ENCODE measurements around the gene CFAP161.
"Not testable (repeated sequence)": the region's sequence is repeated elsewhere in the genome, so short reads cannot be mapped to it uniquely, and the experiment has no call there.

Gene CFAP161

GRCh38 chr15:81107889-81108288, 26.2 kb upstream of the CFAP161 start:
- DNase-seq (ENCODE audit: low read depth, low spot score) = no peak

- DNase-seq (ENCODE audit: low read depth, low spot score) = no peak
Observed at GRCh38 chr15:81108427-81108826, 25.6 kb upstream of the CFAP161 start.

GRCh38 chr15:81111018-81111417, 23.1 kb upstream of the CFAP161 start:
- DNase-seq (ENCODE audit: low read depth, low spot score) = no peak

GRCh38 chr15:81111510-81112470, 22.3 kb upstream of the CFAP161 start:
- DNase-seq (ENCODE audit: low read depth, low spot score) = no peak

GRCh38 chr15:81113204-81113657, 20.8 kb upstream of the CFAP161 start:
- DNase-seq (ENCODE audit: low read depth, low spot score) = no peak

GRCh38 chr15:81113861-81114291, 20.2 kb upstream of the CFAP161 start:
- no peak for DNase-seq (ENCODE audit: low read depth, low spot score)

GRCh38 chr15:81115054-81115939, 18.8 kb upstream of the CFAP161 start:
- DNase-seq (ENCODE audit: low read depth, low spot score) = no peak

GRCh38 chr15:81117136-81117535, 16.9 kb upstream of the CFAP161 start:
- no peak for DNase-seq (ENCODE audit: low read depth, low spot score)

- no peak for DNase-seq (ENCODE audit: low read depth, low spot score)
Observed at GRCh38 chr15:81117581-81117980, 16.5 kb upstream of the CFAP161 start.

- no peak for DNase-seq (ENCODE audit: low read depth, low spot score)
Observed at GRCh38 chr15:81118361-81118760, 15.7 kb upstream of the CFAP161 start.

GRCh38 chr15:81120069-81120468, 14.0 kb upstream of the CFAP161 start:
- no peak for DNase-seq (ENCODE audit: low read depth, low spot score)

- no peak for DNase-seq (ENCODE audit: low read depth, low spot score)
Observed at GRCh38 chr15:81126892-81127291, 7.2 kb upstream of the CFAP161 start.

- DNase-seq (ENCODE audit: low read depth, low spot score) = not testable (repeated sequence)
Observed at GRCh38 chr15:81141478-81141877, 7.4 kb downstream of the CFAP161 start.

- DNase-seq (ENCODE audit: low read depth, low spot score) = no peak
Observed at GRCh38 chr15:81146006-81146405, 11.9 kb downstream of the CFAP161 start.

GRCh38 chr15:81146466-81146865, 12.4 kb downstream of the CFAP161 start:
- DNase-seq (ENCODE audit: low read depth, low spot score) = no peak

GRCh38 chr15:81151389-81151788, 17.3 kb downstream of the CFAP161 start:
- DNase-seq (ENCODE audit: low read depth, low spot score) = no peak

GRCh38 chr15:81152339-81152738, 18.3 kb downstream of the CFAP161 start:
- no peak for DNase-seq (ENCODE audit: low read depth, low spot score)

GRCh38 chr15:81152799-81153198, 18.7 kb downstream of the CFAP161 start:
- no peak for DNase-seq (ENCODE audit: low read depth, low spot score)

GRCh38 chr15:81155375-81156218, 21.5 kb downstream of the CFAP161 start:
- peak; percentile 53 for DNase-seq (ENCODE audit: low read depth, low spot score)

- DNase-seq (ENCODE audit: low read depth, low spot score) = no peak
Observed at GRCh38 chr15:81156324-81156723, 22.3 kb downstream of the CFAP161 start.

GRCh38 chr15:81157195-81157938, 23.3 kb downstream of the CFAP161 start:
- DNase-seq (ENCODE audit: low read depth, low spot score) = no peak
